Measurements from ENCODE around the gene RPUSD4. TPM values are rescaled to one million over a fixed set of nuclear protein-coding genes. Genes with fewer than 3 reads are reported as not detected.

Gene RPUSD4
- total RNA-seq, 4 donors from 2014 or later, result 11.1 to 20.3 (median 12.6) TPM

- intact Hi-C loops (cut with DNase I; ENCODE audit: low total_unique reads) (no loop called here), in situ Hi-C loops (cut with MboI; ENCODE audit: low pct_ligation_motif_present in 1 of 4, low pct_unique_long_range_greater_than_20kb in 1 of 4, low sequenced_read_pairs in 3 of 4) (no loop called here)
- no peaks in the 10 kb centered on the region for H3K27me3 ChIP-seq
- WGBS, 2 donors (ENCODE audit: low coverage in 1 of 2), result 31 to 58% methylated on average over 2 of the region's 2 CpGs
- H3K36me3 ChIP-seq, result peaks cover 0 to 12% (median 0%) of the 10 kb centered on the region in 4 donors
- H3K4me1 ChIP-seq, result no peaks in the 10 kb centered on the region
- TF ChIP-seq EP300 (IDR thresholded peaks at IDR 0.05; ENCODE audit: low read depth) (no peak), POLR2AphosphoS5 (IDR thresholded peaks at IDR 0.05) (no peak), POLR2A (IDR thresholded peaks at IDR 0.05) (no peak), CTCF (IDR thresholded peaks at IDR 0.05) (no peak)
- DNase-seq, result no peak
- no peak overlapping the region for H3K4me3 ChIP-seq
- no peak overlapping the region for H3K27ac ChIP-seq
- no peaks in the 10 kb centered on the region for H3K9me3 ChIP-seq
Measured at GRCh38 chr11:126225295-126225665, 13.8 kb upstream of the RPUSD4 start.

- Histone ChIP-seq H3K36me3 (peaks cover 0 to 7% (median 0%) of the 10 kb centered on the region in 4 donors), H3K9me3 (no peaks in the 10 kb centered on the region), H3K27ac (no peak overlapping the region), H3K4me3 (no peak overlapping the region), H3K27me3 (no peaks in the 10 kb centered on the region), H3K4me1 (peaks cover 0 to 5% (median 2%) of the 10 kb centered on the region in 4 donors)
- no peak for DNase-seq
- in situ Hi-C loops (cut with MboI; ENCODE audit: low pct_ligation_motif_present in 1 of 4, low pct_unique_long_range_greater_than_20kb in 1 of 4, low sequenced_read_pairs in 3 of 4), result loop anchor here in 2 of 4 donors (25.0 kb wide), 2 partner anchors 612 to 637 kb away; partner anchors contain the start of gene STT3A (in 1 of the 2)
- 77 to 93% methylated on average over 5 to 6 of the region's 6 CpGs for WGBS, 2 donors (ENCODE audit: low coverage in 1 of 2)
- intact Hi-C loops (cut with DNase I; ENCODE audit: low total_unique reads), result no loop called here
- TF ChIP-seq POLR2A (IDR thresholded peaks at IDR 0.05) (no peak), CTCF (IDR thresholded peaks at IDR 0.05) (no peak), POLR2AphosphoS5 (IDR thresholded peaks at IDR 0.05) (no peak), EP300 (IDR thresholded peaks at IDR 0.05; ENCODE audit: low read depth) (no peak)
Measured at GRCh38 chr11:126224647-126225294, 13.3 kb upstream of the RPUSD4 start.

GRCh38 chr11:126219547-126219946, 8.1 kb upstream of the RPUSD4 start:
- Histone ChIP-seq H3K4me1 (peaks cover 0 to 49% (median 24%) of the 10 kb centered on the region in 4 donors), H3K27ac (no peak overlapping the region), H3K36me3 (no peaks in the 10 kb centered on the region), H3K4me3 (no peak overlapping the region), H3K27me3 (no peaks in the 10 kb centered on the region), H3K9me3 (no peaks in the 10 kb centered on the region)
- in situ Hi-C loops (cut with MboI; ENCODE audit: low pct_ligation_motif_present in 1 of 4, low pct_unique_long_range_greater_than_20kb in 1 of 4, low sequenced_read_pairs in 3 of 4) (loop anchor here in 2 of 4 donors (25.0 kb wide), 2 partner anchors 607 to 632 kb away; partner anchors contain the start of gene STT3A (in 1 of the 2)), intact Hi-C loops (cut with DNase I; ENCODE audit: low total_unique reads) (no loop called here)
- no peak for TF ChIP-seq POLR2AphosphoS5 (IDR thresholded peaks at IDR 0.05)
- TF ChIP-seq POLR2A (IDR thresholded peaks at IDR 0.05), result no peak
- TF ChIP-seq EP300 (IDR thresholded peaks at IDR 0.05; ENCODE audit: low read depth), result no peak
- no peak for TF ChIP-seq CTCF (IDR thresholded peaks at IDR 0.05)
- WGBS, 2 donors (ENCODE audit: low coverage in 1 of 2), result 46 to 50% methylated on average over 4 of the region's 4 CpGs
- DNase-seq, result peak; percentile 48

- Histone ChIP-seq H3K9me3 (no peaks in the 10 kb centered on the region), H3K27me3 (no peaks in the 10 kb centered on the region), H3K27ac (peak overlapping the region in 2 of 4 donors; percentile 34 to 36), H3K36me3 (no peaks in the 10 kb centered on the region), H3K4me1 (peaks cover 0 to 64% (median 31%) of the 10 kb centered on the region in 4 donors), H3K4me3 (no peak overlapping the region)
- TF ChIP-seq EP300 (IDR thresholded peaks at IDR 0.05; ENCODE audit: low read depth) (no peak), POLR2A (IDR thresholded peaks at IDR 0.05) (no peak), POLR2AphosphoS5 (IDR thresholded peaks at IDR 0.05) (no peak), CTCF (IDR thresholded peaks at IDR 0.05) (no peak)
- WGBS, 2 donors (ENCODE audit: low coverage in 1 of 2), result 40 to 61% methylated on average over 1 of the region's 1 CpG
- in situ Hi-C loops (cut with MboI; ENCODE audit: low pct_ligation_motif_present in 1 of 4, low pct_unique_long_range_greater_than_20kb in 1 of 4, low sequenced_read_pairs in 3 of 4) (loop anchor here in 2 of 4 donors (25.0 kb wide), 2 partner anchors 605 to 630 kb away; partner anchors contain the start of gene STT3A (in 1 of the 2)), intact Hi-C loops (cut with DNase I; ENCODE audit: low total_unique reads) (no loop called here)
- no peak for DNase-seq
Measured at GRCh38 chr11:126217491-126217890, 6.0 kb upstream of the RPUSD4 start.

Measured in transverse colon (tissue), 4 donors.